NB4 (cell line): ENCODE measurements around the gene CD70.

Source experiments
- CTCF ChIP-seq: IDR thresholded peaks from one replicate; pipeline ENCODE4 v1.5.1; 2012; ENCODE audit warnings: low read depth, low read length
- MAX ChIP-seq: IDR thresholded peaks from 2 replicates; pipeline ENCODE4 v1.6.1; 2011; ENCODE audit warnings: low read depth, low read length
- POLR2A ChIP-seq: IDR thresholded peaks from 2 replicates; pipeline ENCODE4 v1.6.1; 2011; ENCODE audit warnings: mild to moderate bottlenecking; ENCODE audit not compliant: insufficient read length; ENCODE audit errors: extremely low read depth

- no peak for TF ChIP-seq POLR2A
- no peak for TF ChIP-seq MAX
- no peak for TF ChIP-seq CTCF
Measured at GRCh38 chr19:6608940-6609339, 18.0 kb upstream of the CD70 start.
